ENCODE results near the gene GRIN1. TPM values are rescaled to one million over a fixed set of nuclear protein-coding genes. Genes with fewer than 3 reads are reported as not detected.

Gene GRIN1
- total RNA-seq, 1 donor from 2014 or later = not detected

- Histone ChIP-seq H3K9me3 (ENCODE audit: control insufficient read depth in 3 of 3, low read length in 3 of 3) (no peaks in the 10 kb centered on the region), H3K27ac (ENCODE audit: low read depth, low read length) (no peak overlapping the region), H3K4me1 (ENCODE audit: control insufficient read depth in 3 of 3, insufficient read depth in 3 of 3, low read length in 3 of 3) (peaks cover 42 to 61% (median 42%) of the 10 kb centered on the region in 3 donors), H3K36me3 (ENCODE audit: control insufficient read depth in 3 of 3, insufficient read depth in 3 of 3, low read length in 3 of 3) (peaks cover 51 to 67% (median 61%) of the 10 kb centered on the region in 3 donors), H3K27me3 (ENCODE audit: control insufficient read depth in 3 of 3, insufficient read depth in 3 of 3, low read length in 3 of 3) (no peaks in the 10 kb centered on the region), H3K4me3 (ENCODE audit: low read length in 3 of 3) (peak overlapping the region; percentile 91 to 99 (median 96)), H3K9ac (ENCODE audit: low read depth in 1 of 3, low read length in 3 of 3) (peak overlapping the region; percentile 83 to 97 (median 95))
Measured at GRCh38 chr9:137187386-137187785, 48.4 kb downstream of the GRIN1 start.

- peak overlapping the region; percentile 90 for H3K27ac ChIP-seq (ENCODE audit: low read depth, low read length)
- peak overlapping the region; percentile 83 to 97 (median 95) for H3K9ac ChIP-seq (ENCODE audit: low read depth in 1 of 3, low read length in 3 of 3)
- peaks cover 44 to 60% (median 54%) of the 10 kb centered on the region in 3 donors for H3K36me3 ChIP-seq (ENCODE audit: control insufficient read depth in 3 of 3, insufficient read depth in 3 of 3, low read length in 3 of 3)
- peaks cover 42 to 61% (median 42%) of the 10 kb centered on the region in 3 donors for H3K4me1 ChIP-seq (ENCODE audit: control insufficient read depth in 3 of 3, insufficient read depth in 3 of 3, low read length in 3 of 3)
- no peaks in the 10 kb centered on the region for H3K9me3 ChIP-seq (ENCODE audit: control insufficient read depth in 3 of 3, low read length in 3 of 3)
- peak overlapping the region; percentile 91 to 99 (median 96) for H3K4me3 ChIP-seq (ENCODE audit: low read length in 3 of 3)
- no peaks in the 10 kb centered on the region for H3K27me3 ChIP-seq (ENCODE audit: control insufficient read depth in 3 of 3, insufficient read depth in 3 of 3, low read length in 3 of 3)
Measured at GRCh38 chr9:137188086-137188489, 49.1 kb downstream of the GRIN1 start.

- Histone ChIP-seq H3K4me3 (ENCODE audit: low read length in 3 of 3) (peak within 1 kb of the TSS; percentile 91 to 99 (median 96)), H3K27me3 (ENCODE audit: control insufficient read depth in 3 of 3, insufficient read depth in 3 of 3, low read length in 3 of 3) (no peaks in the 10 kb centered on the region), H3K36me3 (ENCODE audit: control insufficient read depth in 3 of 3, insufficient read depth in 3 of 3, low read length in 3 of 3) (peaks cover 38 to 54% (median 48%) of the 10 kb centered on the region in 3 donors), H3K9me3 (ENCODE audit: control insufficient read depth in 3 of 3, low read length in 3 of 3) (no peaks in the 10 kb centered on the region), H3K9ac (ENCODE audit: low read depth in 1 of 3, low read length in 3 of 3) (peak within 1 kb of the TSS; percentile 85 to 97 (median 95)), H3K27ac (ENCODE audit: low read depth, low read length) (peak within 1 kb of the TSS; percentile 90), H3K4me1 (ENCODE audit: control insufficient read depth in 3 of 3, insufficient read depth in 3 of 3, low read length in 3 of 3) (peaks cover 42 to 62% (median 44%) of the 10 kb centered on the region in 3 donors)
Measured at GRCh38 chr9:137188490-137189296, 49.7 kb downstream of the GRIN1 start, which contains the start of the genes ANAPC2 and SSNA1. Gene ANAPC2, minus strand, starts transcription at chr9:137188560. Its CDS starts 28 bp downstream, at chr9:137188532. Gene SSNA1, plus strand, starts transcription at chr9:137188676. Its CDS starts 51 bp downstream, at chr9:137188727.

GRCh38 chr9:137189297-137190295 lies 50.6 kb downstream of the GRIN1 start:
- Histone ChIP-seq H3K9ac (ENCODE audit: low read depth in 1 of 3, low read length in 3 of 3) (peak overlapping the region; percentile 85 to 97 (median 95)), H3K27ac (ENCODE audit: low read depth, low read length) (peak overlapping the region; percentile 90), H3K36me3 (ENCODE audit: control insufficient read depth in 3 of 3, insufficient read depth in 3 of 3, low read length in 3 of 3) (peaks cover 29 to 47% (median 39%) of the 10 kb centered on the region in 3 donors), H3K4me3 (ENCODE audit: low read length in 3 of 3) (peak overlapping the region; percentile 91 to 99 (median 96)), H3K9me3 (ENCODE audit: control insufficient read depth in 3 of 3, low read length in 3 of 3) (no peaks in the 10 kb centered on the region), H3K27me3 (ENCODE audit: control insufficient read depth in 3 of 3, insufficient read depth in 3 of 3, low read length in 3 of 3) (no peaks in the 10 kb centered on the region), H3K4me1 (ENCODE audit: control insufficient read depth in 3 of 3, insufficient read depth in 3 of 3, low read length in 3 of 3) (peaks cover 42 to 71% (median 53%) of the 10 kb centered on the region in 3 donors)

GRCh38 chr9:137190315-137190856 lies 51.4 kb downstream of the GRIN1 start:
- Histone ChIP-seq H3K9ac (ENCODE audit: low read depth in 1 of 3, low read length in 3 of 3) (peak overlapping the region in 2 of 3 donors; percentile 95 to 97), H3K27ac (ENCODE audit: low read depth, low read length) (peak overlapping the region; percentile 90), H3K4me3 (ENCODE audit: low read length in 3 of 3) (peak overlapping the region in 1 of 3 donors; percentile 99), H3K27me3 (ENCODE audit: control insufficient read depth in 3 of 3, insufficient read depth in 3 of 3, low read length in 3 of 3) (no peaks in the 10 kb centered on the region), H3K4me1 (ENCODE audit: control insufficient read depth in 3 of 3, insufficient read depth in 3 of 3, low read length in 3 of 3) (peaks cover 42 to 75% (median 61%) of the 10 kb centered on the region in 3 donors), H3K36me3 (ENCODE audit: control insufficient read depth in 3 of 3, insufficient read depth in 3 of 3, low read length in 3 of 3) (peaks cover 26 to 40% (median 34%) of the 10 kb centered on the region in 3 donors), H3K9me3 (ENCODE audit: control insufficient read depth in 3 of 3, low read length in 3 of 3) (no peaks in the 10 kb centered on the region)

- no peak overlapping the region for H3K4me3 ChIP-seq (ENCODE audit: low read length in 3 of 3)
- H3K27me3 ChIP-seq (ENCODE audit: control insufficient read depth in 3 of 3, insufficient read depth in 3 of 3, low read length in 3 of 3) = no peaks in the 10 kb centered on the region
- peak overlapping the region in 1 of 3 donors; percentile 25 for H3K9ac ChIP-seq (ENCODE audit: low read depth in 1 of 3, low read length in 3 of 3)
- H3K9me3 ChIP-seq (ENCODE audit: control insufficient read depth in 3 of 3, low read length in 3 of 3) = no peaks in the 10 kb centered on the region
- H3K36me3 ChIP-seq (ENCODE audit: control insufficient read depth in 3 of 3, insufficient read depth in 3 of 3, low read length in 3 of 3) = peaks cover 21 to 31% (median 26%) of the 10 kb centered on the region in 3 donors
- peaks cover 37 to 75% (median 62%) of the 10 kb centered on the region in 3 donors for H3K4me1 ChIP-seq (ENCODE audit: control insufficient read depth in 3 of 3, insufficient read depth in 3 of 3, low read length in 3 of 3)
- no peak overlapping the region for H3K27ac ChIP-seq (ENCODE audit: low read depth, low read length)
Measured at GRCh38 chr9:137191245-137191644, 52.3 kb downstream of the GRIN1 start.

GRCh38 chr9:137191691-137192447 lies 52.9 kb downstream of the GRIN1 start:
- H3K4me1 ChIP-seq (ENCODE audit: control insufficient read depth in 3 of 3, insufficient read depth in 3 of 3, low read length in 3 of 3) = peaks cover 30 to 73% (median 61%) of the 10 kb centered on the region in 3 donors
- H3K36me3 ChIP-seq (ENCODE audit: control insufficient read depth in 3 of 3, insufficient read depth in 3 of 3, low read length in 3 of 3) = peaks cover 19 to 26% (median 22%) of the 10 kb centered on the region in 3 donors

GRCh38 chr9:137192448-137192780 lies 53.5 kb downstream of the GRIN1 start:
- H3K9ac ChIP-seq (ENCODE audit: low read depth in 1 of 3, low read length in 3 of 3) = no peak overlapping the region
- no peaks in the 10 kb centered on the region for H3K27me3 ChIP-seq (ENCODE audit: control insufficient read depth in 3 of 3, insufficient read depth in 3 of 3, low read length in 3 of 3)
- H3K36me3 ChIP-seq (ENCODE audit: control insufficient read depth in 3 of 3, insufficient read depth in 3 of 3, low read length in 3 of 3) = peaks cover 17 to 20% (median 18%) of the 10 kb centered on the region in 3 donors
- peaks cover 25 to 71% (median 58%) of the 10 kb centered on the region in 3 donors for H3K4me1 ChIP-seq (ENCODE audit: control insufficient read depth in 3 of 3, insufficient read depth in 3 of 3, low read length in 3 of 3)
- no peak overlapping the region for H3K27ac ChIP-seq (ENCODE audit: low read depth, low read length)
- H3K9me3 ChIP-seq (ENCODE audit: control insufficient read depth in 3 of 3, low read length in 3 of 3) = no peaks in the 10 kb centered on the region
- H3K4me3 ChIP-seq (ENCODE audit: low read length in 3 of 3) = no peak overlapping the region

More at GRCh38 chr9:137191691-137192447, 52.9 kb downstream of the GRIN1 start:
- Histone ChIP-seq H3K27ac (ENCODE audit: low read depth, low read length) (no peak overlapping the region), H3K9ac (ENCODE audit: low read depth in 1 of 3, low read length in 3 of 3) (peak overlapping the region in 1 of 3 donors; percentile 25), H3K27me3 (ENCODE audit: control insufficient read depth in 3 of 3, insufficient read depth in 3 of 3, low read length in 3 of 3) (no peaks in the 10 kb centered on the region), H3K9me3 (ENCODE audit: control insufficient read depth in 3 of 3, low read length in 3 of 3) (no peaks in the 10 kb centered on the region), H3K4me3 (ENCODE audit: low read length in 3 of 3) (no peak overlapping the region)

Measured in skeletal muscle tissue (tissue), 4 donors.